Lung (tissue), 12 donors: ENCODE data around the gene PPWD1. TPM values are rescaled to one million over a fixed set of nuclear protein-coding genes. Genes with fewer than 3 reads are reported as not detected.

Experiments used
- ATAC-seq: fragments of 200-7000 bp; cut with Tn5 transposase; one replicate; pipeline ENCODE4 v1.9.1; 2020; ENCODE audit warnings: moderate number of reproducible peaks; ENCODE audit not compliant: insufficient read depth, low FRiP score
- DNase-seq, 3 donors: peaks; one replicate each; pipeline ENCODE4 v3.0.0-alpha.2; 2013 to 2017
- H3K27ac ChIP-seq, 2 donors: one replicate each; pipeline ENCODE4 v1.5.1; 2013; ENCODE audit warnings: mild to moderate bottlenecking in 2 of 2, moderate library complexity in 2 of 2, control low read depth in 1 of 2, inconsistent platforms in 1 of 2, low read depth in 1 of 2, low read length in 1 of 2
- H3K27me3 ChIP-seq, 3 donors: one replicate each; pipeline ENCODE4 v1.5.1; 2013; ENCODE audit warnings: low read length in 2 of 3; ENCODE audit not compliant: control insufficient read depth in 3 of 3, insufficient read depth in 3 of 3
- H3K36me3 ChIP-seq, 4 donors: one replicate each; pipeline ENCODE4 v1.5.1; 2013; ENCODE audit warnings: low read length in 4 of 4, mild to moderate bottlenecking in 1 of 4, moderate library complexity in 1 of 4; ENCODE audit not compliant: control insufficient read depth in 4 of 4, insufficient read depth in 4 of 4
- H3K4me1 ChIP-seq, 5 donors: one replicate each; pipeline ENCODE4 v1.5.1; 2013; ENCODE audit warnings: low read length in 5 of 5, mild to moderate bottlenecking in 2 of 5, moderate library complexity in 1 of 5; ENCODE audit not compliant: control insufficient read depth in 5 of 5, insufficient read depth in 5 of 5
- H3K4me3 ChIP-seq: one replicate; pipeline ENCODE4 v1.5.1; 2013; ENCODE audit warnings: mild to moderate bottlenecking, control low read depth, moderate library complexity
- H3K9ac ChIP-seq, 2 donors: one replicate each; pipeline ENCODE4 v1.5.1; 2013; ENCODE audit warnings: low read length in 2 of 2, control low read depth in 1 of 2; ENCODE audit not compliant: insufficient read depth in 1 of 2
- H3K9me3 ChIP-seq, 4 donors: one replicate each; pipeline ENCODE4 v1.5.1; 2013; ENCODE audit warnings: low read length in 3 of 4, mild to moderate bottlenecking in 1 of 4, moderate library complexity in 1 of 4; ENCODE audit not compliant: control insufficient read depth in 4 of 4, insufficient read depth in 3 of 4
- WGBS, 2 donors: extraction: QIAGEN DNeasy Blood & Tissue Kit; methylation state at CpG; one replicate each; pipeline ENCODE4 v1.1.7; 2013; 5-methylcytosine and 5-hydroxymethylcytosine counted together
- polyA plus RNA-seq, 2 donors: library from polyadenylated mRNA; stranded (reverse); fragments of 200-250 nt; gene quantifications; one replicate each; pipeline ENCODE4 v1.2.1, GENCODE V29; 2013
- total RNA-seq, 2 donors: library from RNA; depleted of rRNA in 1 of 2; stranded (reverse); fragments of >200 nt in 1 of 2; gene quantifications; one replicate each; pipeline ENCODE4 v1.2.1, GENCODE V29; 2014 to 2021
- TF ChIP-seq, protein P1 (sequence below): IDR thresholded peaks from 2 replicates; pipeline ENCODE4 v1.5.1; 2012; ENCODE audit warnings: mild to moderate bottlenecking; ENCODE audit errors: control extremely low read depth, extremely low read depth
- donor health status: control.
- donor health status: control.
- donor health status: Bipolar disorder and iron deficiency.
- donor health status: healthy.
- donor health status: DM: yes; HTN: yes; CAD: no.

PPWD1 gene
- total and polyA plus RNA-seq, 4 donors: 15.1 to 107 (median 26.2) TPM

DNA sequence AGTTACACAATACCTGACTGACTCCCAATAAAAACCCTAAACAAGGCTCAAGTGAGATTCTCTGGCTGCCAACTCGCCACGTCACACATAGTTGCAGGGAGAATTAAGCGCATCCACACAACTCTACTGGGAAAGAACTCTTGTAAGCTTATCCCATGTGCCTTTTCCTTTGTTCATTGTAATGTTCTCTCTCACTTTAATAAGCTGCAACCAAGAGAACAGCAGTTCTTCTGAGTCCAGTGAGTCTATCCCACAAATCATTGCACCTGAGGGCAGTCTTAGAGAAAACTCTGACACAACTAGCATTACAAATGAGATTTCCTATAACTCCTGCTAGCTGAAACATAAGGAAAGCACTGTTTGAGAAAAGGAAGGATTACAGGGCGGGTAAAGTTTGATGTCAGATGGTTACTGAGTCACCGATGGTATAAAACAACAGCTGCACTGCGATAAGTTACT is 27.5 kb upstream of the PPWD1 start:
- 95 to 98% methylated on average over 6 of the region's 6 CpGs for WGBS, 2 donors
- Histone ChIP-seq H3K36me3 (peaks cover 0 to 4% (median under 1%) of the 10 kb centered on the region in 4 donors), H3K4me1 (no peaks in the 10 kb centered on the region), H3K9me3 (no peaks in the 10 kb centered on the region), H3K27ac (no peak overlapping the region), H3K4me3 (no peak overlapping the region), H3K9ac (no peak overlapping the region), H3K27me3 (no peaks in the 10 kb centered on the region)
- no peak for ATAC-seq
- peak in 1 of 3 donors; percentile 2 for DNase-seq
- TF ChIP-seq, protein P1, sequence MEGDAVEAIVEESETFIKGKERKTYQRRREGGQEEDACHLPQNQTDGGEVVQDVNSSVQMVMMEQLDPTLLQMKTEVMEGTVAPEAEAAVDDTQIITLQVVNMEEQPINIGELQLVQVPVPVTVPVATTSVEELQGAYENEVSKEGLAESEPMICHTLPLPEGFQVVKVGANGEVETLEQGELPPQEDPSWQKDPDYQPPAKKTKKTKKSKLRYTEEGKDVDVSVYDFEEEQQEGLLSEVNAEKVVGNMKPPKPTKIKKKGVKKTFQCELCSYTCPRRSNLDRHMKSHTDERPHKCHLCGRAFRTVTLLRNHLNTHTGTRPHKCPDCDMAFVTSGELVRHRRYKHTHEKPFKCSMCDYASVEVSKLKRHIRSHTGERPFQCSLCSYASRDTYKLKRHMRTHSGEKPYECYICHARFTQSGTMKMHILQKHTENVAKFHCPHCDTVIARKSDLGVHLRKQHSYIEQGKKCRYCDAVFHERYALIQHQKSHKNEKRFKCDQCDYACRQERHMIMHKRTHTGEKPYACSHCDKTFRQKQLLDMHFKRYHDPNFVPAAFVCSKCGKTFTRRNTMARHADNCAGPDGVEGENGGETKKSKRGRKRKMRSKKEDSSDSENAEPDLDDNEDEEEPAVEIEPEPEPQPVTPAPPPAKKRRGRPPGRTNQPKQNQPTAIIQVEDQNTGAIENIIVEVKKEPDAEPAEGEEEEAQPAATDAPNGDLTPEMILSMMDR: no peak

DNA sequence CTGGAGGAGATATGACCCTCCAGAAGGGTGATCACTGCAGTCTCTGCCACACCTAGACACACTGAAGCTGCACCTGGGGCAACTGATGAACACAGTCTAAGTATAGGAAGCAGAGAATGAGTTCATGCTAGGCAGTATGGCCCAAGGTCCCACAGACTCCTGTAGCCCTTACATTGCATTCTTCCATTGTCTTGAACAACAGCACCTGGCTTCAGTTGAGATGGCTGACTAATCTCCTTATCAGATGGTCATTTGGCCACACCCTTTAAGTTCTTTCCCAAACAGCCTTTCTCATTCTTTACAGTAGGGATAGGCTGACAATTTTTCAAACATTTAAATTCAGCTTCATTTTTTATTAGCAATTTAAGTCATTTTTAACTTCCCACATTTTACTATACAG is 23.3 kb upstream of the PPWD1 start:
- TF ChIP-seq, protein P1: no peak
- Histone ChIP-seq H3K4me3 (no peak overlapping the region), H3K36me3 (peaks cover 0 to 10% (median 3%) of the 10 kb centered on the region in 4 donors), H3K27me3 (no peaks in the 10 kb centered on the region), H3K27ac (no peak overlapping the region), H3K9me3 (no peaks in the 10 kb centered on the region), H3K9ac (no peak overlapping the region), H3K4me1 (no peaks in the 10 kb centered on the region)
- DNase-seq (no peak), ATAC-seq (no peak)

DNA sequence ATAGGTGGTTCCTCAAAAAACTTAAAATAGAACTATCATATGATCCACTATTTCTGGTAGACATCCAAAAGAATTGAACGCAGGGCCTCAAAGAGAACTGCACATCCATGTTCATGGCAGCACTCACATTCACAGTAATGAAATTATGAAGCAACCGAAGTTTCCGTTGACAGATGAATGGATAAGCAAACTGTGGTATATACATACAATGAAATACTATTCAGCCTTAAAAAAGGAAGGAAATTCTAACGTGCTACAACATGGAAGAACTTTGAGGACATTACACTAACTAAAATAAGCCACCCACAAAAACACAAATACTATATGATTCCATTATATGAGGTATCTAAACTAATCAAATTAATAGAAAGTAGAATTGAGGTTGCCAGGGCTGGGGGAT is 18.6 kb upstream of the PPWD1 start:
- Histone ChIP-seq H3K36me3 (peaks cover 0 to 14% (median 3%) of the 10 kb centered on the region in 4 donors), H3K9ac (no peak overlapping the region), H3K9me3 (no peaks in the 10 kb centered on the region), H3K27me3 (no peaks in the 10 kb centered on the region), H3K4me1 (no peaks in the 10 kb centered on the region), H3K4me3 (no peak overlapping the region), H3K27ac (no peak overlapping the region)
- DNase-seq: no peak
- no peak for ATAC-seq
- WGBS, 2 donors: 96 to 98% methylated on average over 4 of the region's 4 CpGs
- TF ChIP-seq, protein P1: no peak

DNA sequence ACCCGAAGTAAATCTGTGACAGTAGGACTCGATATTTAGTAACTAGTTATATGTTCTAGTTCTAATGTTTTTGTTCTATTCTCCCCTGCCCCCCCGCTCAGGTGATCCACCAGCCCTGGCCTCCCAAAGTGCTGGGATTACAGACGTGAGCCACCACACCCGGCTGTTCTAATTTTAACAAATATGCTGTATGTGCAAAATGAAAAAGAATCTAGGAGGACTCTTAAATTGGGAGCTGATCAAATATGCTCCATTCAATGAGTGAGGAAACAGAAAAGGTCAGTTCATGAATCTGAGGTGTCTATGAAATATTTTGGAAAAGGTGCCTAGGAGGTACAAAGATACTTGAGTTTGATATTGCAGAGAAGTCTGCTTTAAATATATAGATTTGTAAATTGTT is 17.0 kb upstream of the PPWD1 start:
- H3K27me3 ChIP-seq: no peaks in the 10 kb centered on the region
- H3K4me3 ChIP-seq: no peak overlapping the region
- no peak overlapping the region for H3K27ac ChIP-seq
- H3K9me3 ChIP-seq: no peaks in the 10 kb centered on the region
- H3K36me3 ChIP-seq: peaks cover 0 to 14% (median 2%) of the 10 kb centered on the region in 4 donors
- TF ChIP-seq, protein P1: no peak
- WGBS, 2 donors: 76 to 85% methylated on average over 5 of the region's 5 CpGs
- ATAC-seq (no peak), DNase-seq (no peak)
- H3K9ac ChIP-seq: no peak overlapping the region
- H3K4me1 ChIP-seq: no peaks in the 10 kb centered on the region
